ENCODE results near the gene RCL1. TPM values are rescaled to one million over a fixed set of nuclear protein-coding genes. Genes with fewer than 3 reads are reported as not detected.

RCL1 gene
- total RNA-seq, 1 donor from 2014 or later = 18.5 TPM

GRCh38 chr9:4811824-4812223 is 19.1 kb downstream of the RCL1 start:
- no peak for DNase-seq (ENCODE audit: low read depth)

- DNase-seq (ENCODE audit: low read depth) = no peak
Observed at GRCh38 chr9:4812858-4813257, 20.1 kb downstream of the RCL1 start.

- no peak for DNase-seq (ENCODE audit: low read depth)
Observed at GRCh38 chr9:4814913-4815312, 22.2 kb downstream of the RCL1 start.

GRCh38 chr9:4815381-4815956 is 22.7 kb downstream of the RCL1 start:
- no peak for DNase-seq (ENCODE audit: low read depth)

GRCh38 chr9:4820168-4820567 is 27.4 kb downstream of the RCL1 start:
- DNase-seq (ENCODE audit: low read depth) = no peak

- no peak for DNase-seq (ENCODE audit: low read depth)
Observed at GRCh38 chr9:4821133-4821532, 28.4 kb downstream of the RCL1 start.

GRCh38 chr9:4822057-4822456 is 29.3 kb downstream of the RCL1 start:
- peak; percentile 72 for DNase-seq (ENCODE audit: low read depth)

- DNase-seq (ENCODE audit: low read depth) = no peak
Observed at GRCh38 chr9:4826417-4827166, 33.8 kb downstream of the RCL1 start.

- DNase-seq (ENCODE audit: low read depth) = no peak
Observed at GRCh38 chr9:4827224-4827623, 34.5 kb downstream of the RCL1 start.

- DNase-seq (ENCODE audit: low read depth) = peak; percentile 39
Observed at GRCh38 chr9:4828761-4829160, 36.0 kb downstream of the RCL1 start.

GRCh38 chr9:4829969-4830368 is 37.2 kb downstream of the RCL1 start:
- peak; percentile 44 for DNase-seq (ENCODE audit: low read depth)

GRCh38 chr9:4830699-4831098 is 38.0 kb downstream of the RCL1 start:
- DNase-seq (ENCODE audit: low read depth) = no peak

- no peak for DNase-seq (ENCODE audit: low read depth)
Observed at GRCh38 chr9:4831119-4831518, 38.4 kb downstream of the RCL1 start.

- DNase-seq (ENCODE audit: low read depth) = no peak
Observed at GRCh38 chr9:4831944-4832343, 39.2 kb downstream of the RCL1 start.

- peak; percentile 100 for DNase-seq (ENCODE audit: low read depth)
Observed at GRCh38 chr9:4832786-4833579, 40.2 kb downstream of the RCL1 start.

- no peak for DNase-seq (ENCODE audit: low read depth)
Observed at GRCh38 chr9:4833781-4834560, 41.2 kb downstream of the RCL1 start.

GRCh38 chr9:4836676-4837075 is 43.9 kb downstream of the RCL1 start:
- no peak for DNase-seq (ENCODE audit: low read depth)

GRCh38 chr9:4837261-4838188 is 44.8 kb downstream of the RCL1 start:
- DNase-seq (ENCODE audit: low read depth) = peak; percentile 97

GRCh38 chr9:4838189-4838546 is 45.4 kb downstream of the RCL1 start:
- no peak for DNase-seq (ENCODE audit: low read depth)

GRCh38 chr9:4839470-4839912 is 46.7 kb downstream of the RCL1 start:
- peak; percentile 85 for DNase-seq (ENCODE audit: low read depth)

- DNase-seq (ENCODE audit: low read depth) = no peak
Observed at GRCh38 chr9:4840018-4840417, 47.3 kb downstream of the RCL1 start.
